Activated T-cell treated with anti-CD3 and anti-CD28 coated beads, Interleukin-2, amount 50 U/mL, for 24 hours (primary cell): ENCODE measurements around the gene FOXJ3.

Source experiments
- DNase-seq: peaks from one replicate; pipeline ENCODE4 v3.0.0-alpha.2; 2020
- H3K27ac Mint-ChIP-seq: 2 replicates; pipeline ENCODE4 v1.8.0; 2020; ENCODE audit warnings: mild to moderate bottlenecking, mixed read lengths
- H3K27me3 Mint-ChIP-seq: 2 replicates; pipeline ENCODE4 v1.8.0; 2020; ENCODE audit warnings: mixed read lengths
- H3K36me3 Mint-ChIP-seq: 2 replicates; pipeline ENCODE4 v1.8.0; 2020; ENCODE audit warnings: low read depth, mixed read lengths
- H3K4me1 Mint-ChIP-seq: 2 replicates; pipeline ENCODE4 v1.8.0; 2020; ENCODE audit warnings: low read depth, mixed read lengths
- H3K4me3 Mint-ChIP-seq: 2 replicates; pipeline ENCODE4 v1.8.0; 2020; ENCODE audit warnings: mild to moderate bottlenecking, moderate library complexity, mixed read lengths
- H3K9me3 Mint-ChIP-seq: 2 replicates; pipeline ENCODE4 v1.8.0; 2020; ENCODE audit warnings: mixed read lengths

FOXJ3 gene

GRCh38 chr1:42263019-42263418, 72.0 kb downstream of the FOXJ3 start:
- Mint-ChIP-seq H3K27ac (no peak overlapping the region), H3K4me3 (no peak overlapping the region), H3K36me3 (peaks cover 74% of the 10 kb centered on the region), H3K9me3 (no peaks in the 10 kb centered on the region), H3K4me1 (peaks cover 69% of the 10 kb centered on the region), H3K27me3 (no peaks in the 10 kb centered on the region)
- DNase-seq = no peak

GRCh38 chr1:42260376-42261070, 74.5 kb downstream of the FOXJ3 start:
- H3K9me3 Mint-ChIP-seq = no peaks in the 10 kb centered on the region
- no peak overlapping the region for H3K4me3 Mint-ChIP-seq
- H3K4me1 Mint-ChIP-seq = peaks cover 61% of the 10 kb centered on the region
- no peaks in the 10 kb centered on the region for H3K27me3 Mint-ChIP-seq
- DNase-seq = no peak
- H3K36me3 Mint-ChIP-seq = peaks cover 76% of the 10 kb centered on the region
- H3K27ac Mint-ChIP-seq = no peak overlapping the region

- no peaks in the 10 kb centered on the region for H3K27me3 Mint-ChIP-seq
- H3K4me1 Mint-ChIP-seq = peaks cover 61% of the 10 kb centered on the region
- no peak overlapping the region for H3K4me3 Mint-ChIP-seq
- peaks cover 7% of the 10 kb centered on the region for H3K9me3 Mint-ChIP-seq
- no peak for DNase-seq
- H3K27ac Mint-ChIP-seq = no peak overlapping the region
- peaks cover 74% of the 10 kb centered on the region for H3K36me3 Mint-ChIP-seq
These were observed 75.3 kb downstream of the FOXJ3 start for GRCh38 chr1:42259739-42260064.

- DNase-seq = no peak
- H3K27ac Mint-ChIP-seq = no peak overlapping the region
- H3K4me1 Mint-ChIP-seq = peaks cover 58% of the 10 kb centered on the region
- H3K9me3 Mint-ChIP-seq = peaks cover 7% of the 10 kb centered on the region
- H3K27me3 Mint-ChIP-seq = no peaks in the 10 kb centered on the region
- H3K4me3 Mint-ChIP-seq = no peak overlapping the region
- H3K36me3 Mint-ChIP-seq = peaks cover 69% of the 10 kb centered on the region
These were observed 75.8 kb downstream of the FOXJ3 start for GRCh38 chr1:42259059-42259738.

GRCh38 chr1:42258218-42258617, 76.8 kb downstream of the FOXJ3 start:
- no peak for DNase-seq
- H3K4me1 Mint-ChIP-seq = peaks cover 51% of the 10 kb centered on the region
- no peak overlapping the region for H3K27ac Mint-ChIP-seq
- no peak overlapping the region for H3K4me3 Mint-ChIP-seq
- no peaks in the 10 kb centered on the region for H3K27me3 Mint-ChIP-seq
- peaks cover 7% of the 10 kb centered on the region for H3K9me3 Mint-ChIP-seq
- peaks cover 60% of the 10 kb centered on the region for H3K36me3 Mint-ChIP-seq

GRCh38 chr1:42251042-42251441, 84.0 kb downstream of the FOXJ3 start:
- no peaks in the 10 kb centered on the region for H3K27me3 Mint-ChIP-seq
- H3K9me3 Mint-ChIP-seq = peaks cover 12% of the 10 kb centered on the region
- peaks cover 56% of the 10 kb centered on the region for H3K36me3 Mint-ChIP-seq
- H3K4me3 Mint-ChIP-seq = no peak overlapping the region
- DNase-seq = no peak
- peaks cover 24% of the 10 kb centered on the region for H3K4me1 Mint-ChIP-seq
- H3K27ac Mint-ChIP-seq = no peak overlapping the region

- peaks cover 8% of the 10 kb centered on the region for H3K9me3 Mint-ChIP-seq
- no peak overlapping the region for H3K27ac Mint-ChIP-seq
- no peaks in the 10 kb centered on the region for H3K27me3 Mint-ChIP-seq
- no peak for DNase-seq
- H3K4me1 Mint-ChIP-seq = peaks cover 30% of the 10 kb centered on the region
- H3K36me3 Mint-ChIP-seq = peaks cover 56% of the 10 kb centered on the region
- no peak overlapping the region for H3K4me3 Mint-ChIP-seq
These were observed 84.9 kb downstream of the FOXJ3 start for GRCh38 chr1:42250164-42250563.

GRCh38 chr1:42240966-42241755, 93.9 kb downstream of the FOXJ3 start:
- peaks cover 16% of the 10 kb centered on the region for H3K9me3 Mint-ChIP-seq
- peaks cover 91% of the 10 kb centered on the region for H3K36me3 Mint-ChIP-seq
- no peak overlapping the region for H3K4me3 Mint-ChIP-seq
- DNase-seq = no peak
- H3K27ac Mint-ChIP-seq = peak overlapping the region; percentile 34
- H3K27me3 Mint-ChIP-seq = no peaks in the 10 kb centered on the region
- H3K4me1 Mint-ChIP-seq = peaks cover 51% of the 10 kb centered on the region

GRCh38 chr1:42239555-42239954, 95.5 kb downstream of the FOXJ3 start:
- no peak overlapping the region for H3K4me3 Mint-ChIP-seq
- H3K9me3 Mint-ChIP-seq = peaks cover 16% of the 10 kb centered on the region
- DNase-seq = no peak
- no peak overlapping the region for H3K27ac Mint-ChIP-seq
- peaks cover 39% of the 10 kb centered on the region for H3K4me1 Mint-ChIP-seq
- peaks cover 93% of the 10 kb centered on the region for H3K36me3 Mint-ChIP-seq
- H3K27me3 Mint-ChIP-seq = no peaks in the 10 kb centered on the region

- peaks cover 93% of the 10 kb centered on the region for H3K36me3 Mint-ChIP-seq
- no peak overlapping the region for H3K4me3 Mint-ChIP-seq
- H3K27ac Mint-ChIP-seq = no peak overlapping the region
- no peak for DNase-seq
- H3K4me1 Mint-ChIP-seq = peaks cover 34% of the 10 kb centered on the region
- H3K27me3 Mint-ChIP-seq = no peaks in the 10 kb centered on the region
- H3K9me3 Mint-ChIP-seq = peaks cover 19% of the 10 kb centered on the region
These were observed 96.0 kb downstream of the FOXJ3 start for GRCh38 chr1:42239041-42239440.

GRCh38 chr1:42231253-42231652, 103.8 kb downstream of the FOXJ3 start:
- Mint-ChIP-seq H3K9me3 (peaks cover 4% of the 10 kb centered on the region), H3K27ac (no peak overlapping the region), H3K4me1 (peaks cover 26% of the 10 kb centered on the region), H3K27me3 (no peaks in the 10 kb centered on the region), H3K4me3 (no peak overlapping the region), H3K36me3 (peaks cover 37% of the 10 kb centered on the region)
- no peak for DNase-seq

GRCh38 chr1:42228938-42229337, 106.1 kb downstream of the FOXJ3 start:
- Mint-ChIP-seq H3K4me1 (peaks cover 26% of the 10 kb centered on the region), H3K27me3 (no peaks in the 10 kb centered on the region), H3K9me3 (peaks cover under 1% of the 10 kb centered on the region), H3K4me3 (no peak overlapping the region), H3K27ac (no peak overlapping the region), H3K36me3 (peaks cover 30% of the 10 kb centered on the region)
- no peak for DNase-seq

GRCh38 chr1:42223036-42223435, 112.0 kb downstream of the FOXJ3 start:
- no peak for DNase-seq
- Mint-ChIP-seq H3K36me3 (peaks cover 74% of the 10 kb centered on the region), H3K4me1 (peaks cover 44% of the 10 kb centered on the region), H3K27ac (no peak overlapping the region), H3K4me3 (no peak overlapping the region), H3K9me3 (no peaks in the 10 kb centered on the region), H3K27me3 (no peaks in the 10 kb centered on the region)

GRCh38 chr1:42221952-42222606, 113.0 kb downstream of the FOXJ3 start:
- Mint-ChIP-seq H3K36me3 (peaks cover 76% of the 10 kb centered on the region), H3K4me3 (no peak overlapping the region), H3K9me3 (no peaks in the 10 kb centered on the region), H3K27ac (no peak overlapping the region), H3K4me1 (peaks cover 43% of the 10 kb centered on the region), H3K27me3 (no peaks in the 10 kb centered on the region)
- DNase-seq = no peak
